Measurements from ENCODE around the gene KIF6.

GRCh38 chr6:39518221-39518620 lies 207.0 kb downstream of the KIF6 start:
- no peak for TF ChIP-seq CTCF (IDR thresholded peaks at IDR 0.05)
- no peak for TF ChIP-seq POLR2A (IDR thresholded peaks at IDR 0.05)
